IMR-90 (cell line): ENCODE measurements around the gene SRPRA. TPM values are rescaled to one million over a fixed set of nuclear protein-coding genes. Genes with fewer than 3 reads are reported as not detected.

Source experiments
- ATAC-seq: fragments of 200-7000 bp; cut with Tn5 transposase; 2 replicates; pipeline ENCODE4 v1.9.1; 2020; ENCODE audit warnings: low read depth, mild to moderate bottlenecking, moderate library complexity
- BruUV-seq: library from RNA; stranded (reverse); fragments of 400-500 nt; replicated peaks from 2 replicates; lab custom pipeline; 2021; lab: Mats Ljungman, UMichigan
- CTCF ChIA-PET: fragments of 300-600 bp; formaldehyde crosslinking; extraction: SDS; loops from one replicate; lab custom pipeline; 2021; ENCODE audit warnings: antibody characterized with exemption; lab: Yijun Ruan, JAX
- POLR2A ChIA-PET: fragments of 300-600 bp; sonication (Branson Sonifier 250); formaldehyde crosslinking; loops from one replicate; lab custom pipeline; 2022; ENCODE audit warnings: antibody characterized with exemption; ENCODE audit not compliant: unreplicated experiment; lab: Charles Lee
- DNase-seq: peaks from one replicate; pipeline ENCODE4 v3.0.0; 2013
- H2AFZ ChIP-seq: replicated peaks from 2 replicates; pipeline ENCODE3; 2013; ENCODE audit warnings: low read length, mild to moderate bottlenecking; ENCODE audit not compliant: poor library complexity
- H2AK5ac ChIP-seq: 2 replicates; pipeline ENCODE4 v1.6.1; 2013; ENCODE audit warnings: low read depth, low read length, inconsistent platforms
- H2AK9ac ChIP-seq: replicated peaks from 2 replicates; pipeline ENCODE3; 2013; ENCODE audit warnings: mild to moderate bottlenecking, low read depth, low read length, moderate library complexity; ENCODE audit not compliant: poor library complexity
- H2BK120ac ChIP-seq: 2 replicates; pipeline ENCODE4 v1.6.1; 2013; ENCODE audit warnings: low read depth, low read length, inconsistent platforms
- H2BK15ac ChIP-seq: 3 replicates; pipeline ENCODE4 v1.6.1; 2013; ENCODE audit warnings: low read depth, low read length, inconsistent platforms
- H2BK20ac ChIP-seq: 2 replicates; pipeline ENCODE4 v1.6.1; 2013; ENCODE audit warnings: low read depth, mild to moderate bottlenecking, inconsistent platforms, low read length, moderate library complexity
- H2BK5ac ChIP-seq: 2 replicates; pipeline ENCODE4 v1.6.1; 2013; ENCODE audit warnings: mild to moderate bottlenecking, low read depth, low read length, inconsistent platforms; ENCODE audit not compliant: poor library complexity, severe bottlenecking
- H3K14ac ChIP-seq: replicated peaks from 2 replicates; pipeline ENCODE4 v1.6.1; 2013; ENCODE audit warnings: low read depth, low read length, inconsistent platforms
- H3K18ac ChIP-seq: 2 replicates; pipeline ENCODE4 v1.6.1; 2013; ENCODE audit warnings: low read depth, low read length, control low read depth
- H3K23ac ChIP-seq: 2 replicates; pipeline ENCODE4 v1.6.1; 2013; ENCODE audit warnings: low read depth, low read length, inconsistent platforms
- H3K27ac ChIP-seq: 2 replicates; pipeline ENCODE4 v1.5.1; 2013; ENCODE audit warnings: mild to moderate bottlenecking, control low read depth, low read length; ENCODE audit not compliant: insufficient read depth
- H3K27me3 ChIP-seq: 2 replicates; pipeline ENCODE4 v1.6.1; 2013; ENCODE audit warnings: low read length; ENCODE audit not compliant: control insufficient read depth, insufficient read depth
- H3K36me3 ChIP-seq: 2 replicates; pipeline ENCODE4 v1.6.1; 2013; ENCODE audit warnings: low read length, mixed read lengths; ENCODE audit not compliant: control insufficient read depth, insufficient read depth
- H3K4ac ChIP-seq: 2 replicates; pipeline ENCODE4 v1.6.1; 2013; ENCODE audit warnings: low read depth, low read length, inconsistent platforms
- H3K4me1 ChIP-seq: 2 replicates; pipeline ENCODE4 v1.6.1; 2013; ENCODE audit warnings: low read length, mixed read lengths; ENCODE audit not compliant: control insufficient read depth, insufficient read depth
- H3K4me2 ChIP-seq: 2 replicates; pipeline ENCODE4 v1.6.1; 2013; ENCODE audit warnings: low read depth, mild to moderate bottlenecking, control low read depth, low read length, moderate library complexity
- H3K4me3 ChIP-seq: 2 replicates; pipeline ENCODE4 v1.5.1; 2013; ENCODE audit warnings: low read depth, mild to moderate bottlenecking, control low read depth, low read length, moderate library complexity; ENCODE audit not compliant: insufficient read depth
- H3K56ac ChIP-seq: 2 replicates; pipeline ENCODE4 v1.6.1; 2013; ENCODE audit warnings: low read length, inconsistent platforms; ENCODE audit not compliant: insufficient read depth; ENCODE audit errors: extremely low read depth
- H3K79me1 ChIP-seq, 2 experiments: 2 replicates each; pipeline ENCODE4 v1.6.1; 2013; ENCODE audit warnings: low read length in 2 of 2, inconsistent platforms in 1 of 2, low read depth in 1 of 2
- H3K9ac ChIP-seq: 2 replicates; pipeline ENCODE4 v1.6.1; 2013; ENCODE audit warnings: low read depth, low read length, control low read depth
- H3K9me1 ChIP-seq: 2 replicates; pipeline ENCODE4 v1.6.1; 2013; ENCODE audit warnings: low read length, inconsistent platforms; ENCODE audit not compliant: insufficient read depth
- H3K9me3 ChIP-seq: 2 replicates; pipeline ENCODE4 v1.6.1; 2013; ENCODE audit warnings: low read length; ENCODE audit not compliant: control insufficient read depth, insufficient read depth
- H4K20me1 ChIP-seq: 2 replicates; pipeline ENCODE4 v1.6.1; 2013; ENCODE audit warnings: low read length, inconsistent platforms; ENCODE audit not compliant: insufficient read depth
- H4K5ac ChIP-seq: 2 replicates; pipeline ENCODE4 v1.6.1; 2013; ENCODE audit warnings: mild to moderate bottlenecking, low read depth, low read length, control low read depth
- H4K8ac ChIP-seq, 2 experiments: 2 replicates each; pipeline ENCODE4 v1.6.1; 2013; ENCODE audit warnings: low read depth in 2 of 2, low read length in 2 of 2, control low read depth in 1 of 2, inconsistent platforms in 1 of 2
- H4K91ac ChIP-seq: 2 replicates; pipeline ENCODE4 v1.6.1; 2013; ENCODE audit warnings: low read depth, low read length, inconsistent platforms; ENCODE audit not compliant: insufficient read depth
- BHLHE40 ChIP-seq: fragments of 150-350 bp; IDR thresholded peaks from 2 replicates; pipeline ENCODE4 v1.6.1; 2016; ENCODE audit warnings: mild to moderate bottlenecking, low read depth, low read length
- CEBPB ChIP-seq: IDR thresholded peaks from 2 replicates; pipeline ENCODE4 v1.6.1; 2012; ENCODE audit warnings: low read depth, low read length, improper control_type of control experiment
- CHD1 ChIP-seq: IDR thresholded peaks from 2 replicates; pipeline ENCODE4 v1.6.1; 2012; ENCODE audit warnings: low read depth, low read length, improper control_type of control experiment
- CTCF ChIP-seq: conservative IDR thresholded peaks from 2 replicates; pipeline ENCODE4 v1.5.1; 2012; ENCODE audit warnings: mild to moderate bottlenecking, low read depth, low read length, improper control_type of control experiment
- FOS ChIP-seq: fragments of 150-350 bp; IDR thresholded peaks from 2 replicates; pipeline ENCODE4 v1.6.1; 2016; ENCODE audit warnings: low read depth, low read length
- MAFK ChIP-seq: IDR thresholded peaks from 2 replicates; pipeline ENCODE4 v1.6.1; 2012; ENCODE audit warnings: low read depth, low read length, improper control_type of control experiment
- MAZ ChIP-seq: IDR thresholded peaks from 2 replicates; pipeline ENCODE4 v1.6.1; 2012; ENCODE audit warnings: low read depth, mild to moderate bottlenecking, low read length, improper control_type of control experiment, moderate library complexity, borderline replicate concordance
- MXI1 ChIP-seq: IDR thresholded peaks from 2 replicates; pipeline ENCODE4 v1.6.1; 2012; ENCODE audit warnings: low read depth, mild to moderate bottlenecking, low read length, moderate library complexity, borderline replicate concordance
- NFE2L2 ChIP-seq: fragments of 150-350 bp; IDR thresholded peaks from 2 replicates; pipeline ENCODE4 v1.6.1; 2016; ENCODE audit warnings: low read depth, mild to moderate bottlenecking, low read length
- POLR2A ChIP-seq: IDR thresholded peaks from 2 replicates; pipeline ENCODE4 v1.6.1; 2012; ENCODE audit warnings: mild to moderate bottlenecking, low read depth, low read length
- RAD21 ChIP-seq: IDR thresholded peaks from 2 replicates; pipeline ENCODE4 v1.6.1; 2012; ENCODE audit warnings: low read length, improper control_type of control experiment
- RCOR1 ChIP-seq: IDR thresholded peaks from 2 replicates; pipeline ENCODE4 v1.6.1; 2012; ENCODE audit warnings: mild to moderate bottlenecking, low read length, improper control_type of control experiment; ENCODE audit not compliant: insufficient replicate concordance
- RFX5 ChIP-seq: IDR thresholded peaks from 2 replicates; pipeline ENCODE4 v1.8.0; 2012; ENCODE audit warnings: low read depth, mild to moderate bottlenecking, low read length, moderate library complexity
- SMC3 ChIP-seq: fragments of 150-350 bp; IDR thresholded peaks from 2 replicates; pipeline ENCODE4 v1.6.1; 2016; ENCODE audit warnings: low read depth, mild to moderate bottlenecking, antibody characterized with exemption, low read length, moderate library complexity
- WGBS, 2 experiments: methylation state at CpG; one replicate each; pipeline versions ENCODE4 v1.1.5 to v1.1.7; 2013; ENCODE audit warnings: missing lambda C conversion rate in 2 of 2; ENCODE audit not compliant: insufficient read length in 1 of 2; ENCODE audit errors: extremely low coverage in 2 of 2; 5-methylcytosine and 5-hydroxymethylcytosine counted together
- dilution Hi-C: fragments of 300-500 bp; cut with HindIII; formaldehyde crosslinking; loops from one replicate; pipeline ENCODE4 v1.14.3; 2018; ENCODE audit warnings: low sequenced_read_pairs; ENCODE audit not compliant: unreplicated experiment
- in situ Hi-C: fragments of 300-500 bp; cut with MboI; formaldehyde crosslinking; loops from 3 replicates; pipeline ENCODE4 v1.14.3; 2019; ENCODE audit warnings: low sequenced_read_pairs, inconsistent platforms, mixed read lengths
- intact Hi-C: fragments of 100-400 bp; cut with micrococcal nuclease; formaldehyde crosslinking; loops from 2 replicates; pipeline ENCODE4 v1.10.0; 2022
- polyA plus RNA-seq, 3 experiments: library from polyadenylated mRNA; depleted of rRNA; stranded (reverse); fragments of >200 nt; gene quantifications; 2 replicates each; pipeline ENCODE4 v1.2.3, GENCODE V29; 2012; ENCODE audit warnings: low replicate concordance in 1 of 3
- total RNA-seq: library from RNA; depleted of rRNA; stranded (reverse); fragments of >200 nt; gene quantifications from 2 replicates; pipeline ENCODE4 v1.2.3, GENCODE V29; 2012
- TF ChIP-seq, protein P1 (sequence below): fragments of 150-350 bp; IDR thresholded peaks from 2 replicates; pipeline ENCODE4 v1.6.1; 2016; ENCODE audit warnings: low read depth, mild to moderate bottlenecking, low read length, moderate library complexity, borderline replicate concordance

Gene SRPRA
- total and polyA plus RNA-seq, 2 of the 4 experiments (the other 2 are of a cell fraction): 108 to 131 TPM

GRCh38 chr11:126282736-126283591, 14.3 kb upstream of the SRPRA start, which contains the start of gene TIRAP:
Gene TIRAP, plus strand, starts transcription at chr11:126283093. Its CDS starts 7,802 bp downstream, at chr11:126290895.
- Histone ChIP-seq H4K8ac (peak within 1 kb of the TSS; percentile 74 to 91), H3K9me1 (peaks cover 5% of the 10 kb centered on the region; the same call in 1 of the 2 replicates), H3K4me2 (peak within 1 kb of the TSS; percentile 83), H2AK5ac (peak within 1 kb of the TSS; percentile 26), H2BK20ac (peak within 1 kb of the TSS; percentile 10; the same call in 1 of the 2 replicates), H3K18ac (peak within 1 kb of the TSS; percentile 55), H3K4ac (peak within 1 kb of the TSS; percentile 83), H4K91ac (peak within 1 kb of the TSS; percentile 74), H3K9ac (peak within 1 kb of the TSS; percentile 84), H2AK9ac (peak within 1 kb of the TSS; percentile 39), H3K36me3 (no peaks in the 10 kb centered on the region), H2BK15ac (peak within 1 kb of the TSS; percentile 31; the same call in 1 of the 3 replicates), H2BK120ac (peak within 1 kb of the TSS; percentile 12), H4K20me1 (no peaks in the 10 kb centered on the region), H3K79me1 (peaks cover 4 to 27% of the 10 kb centered on the region in 2 experiments; a peak in 3 of 4 replicates), H3K14ac (peak within 1 kb of the TSS; percentile 75), H3K9me3 (no peaks in the 10 kb centered on the region), H2AFZ (peak within 1 kb of the TSS; percentile 97), H3K27ac (peak within 1 kb of the TSS; percentile 78), H3K4me3 (peak within 1 kb of the TSS; percentile 83), H3K4me1 (peaks cover 3% of the 10 kb centered on the region; the same call in 1 of the 2 replicates), H2BK5ac (peak within 1 kb of the TSS; percentile 32), H3K27me3 (no peaks in the 10 kb centered on the region), H3K56ac (peak within 1 kb of the TSS; percentile 5), H4K5ac (peak within 1 kb of the TSS; percentile 90), H3K23ac (peak within 1 kb of the TSS; percentile 83)
- DNase-seq: peak; percentile 42
- ChIA-PET POLR2A (no interaction called here), CTCF (interaction anchor here (0.6 kb wide), 2 partner anchors 8 to 1050 kb away, joined by 3 to 4 read pairs; no protein-coding TSS in a partner anchor)
- intact Hi-C loops: no loop called here
- 1% methylated on average over 41 of the region's 82 CpGs; no CpG with 5 or more reads in 1 of the 2 experiments for WGBS, 2 experiments
- in situ Hi-C loops: no loop called here
- BruUV-seq: no TSS peak
- dilution Hi-C loops: no loop called here
- ATAC-seq: peak; percentile 94
- TF ChIP-seq CEBPB (no peak), SMC3 (no peak), MAFK (no peak), CHD1 (no peak), FOS (no peak), BHLHE40 (peak; percentile 44), RFX5 (no peak), MAZ (peak; percentile 68; the same call in 1 of the 2 replicates), CTCF (no peak), MXI1 (no peak; the same call in 1 of the 2 replicates), RAD21 (no peak), POLR2A (peak; percentile 31; the same call in 1 of the 2 replicates), NFE2L2 (no peak; the same call in 1 of the 2 replicates), RCOR1 (no peak)
- TF ChIP-seq, protein P1, sequence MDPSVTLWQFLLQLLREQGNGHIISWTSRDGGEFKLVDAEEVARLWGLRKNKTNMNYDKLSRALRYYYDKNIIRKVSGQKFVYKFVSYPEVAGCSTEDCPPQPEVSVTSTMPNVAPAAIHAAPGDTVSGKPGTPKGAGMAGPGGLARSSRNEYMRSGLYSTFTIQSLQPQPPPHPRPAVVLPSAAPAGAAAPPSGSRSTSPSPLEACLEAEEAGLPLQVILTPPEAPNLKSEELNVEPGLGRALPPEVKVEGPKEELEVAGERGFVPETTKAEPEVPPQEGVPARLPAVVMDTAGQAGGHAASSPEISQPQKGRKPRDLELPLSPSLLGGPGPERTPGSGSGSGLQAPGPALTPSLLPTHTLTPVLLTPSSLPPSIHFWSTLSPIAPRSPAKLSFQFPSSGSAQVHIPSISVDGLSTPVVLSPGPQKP: no peak
